Mesendoderm (in vitro differentiated cells): ENCODE results near the gene CDC14B.

Experiments
- DNase-seq: peaks from one replicate; pipeline ENCODE4 v3.0.0; 2013
- H2AK5ac ChIP-seq: 2 replicates; pipeline ENCODE4 v1.6.1; 2013; ENCODE audit warnings: low read length, inconsistent platforms
- H2BK120ac ChIP-seq: 2 replicates; pipeline ENCODE4 v1.6.1; 2013; ENCODE audit warnings: low read depth, mild to moderate bottlenecking, low read length, moderate library complexity, mixed read lengths
- H2BK15ac ChIP-seq: replicated peaks from 2 replicates; pipeline ENCODE4 v1.6.1; 2013; ENCODE audit warnings: low read depth, mild to moderate bottlenecking, moderate library complexity
- H2BK5ac ChIP-seq: 2 replicates; pipeline ENCODE4 v1.6.1; 2013; ENCODE audit warnings: low read length, inconsistent platforms
- H3K18ac ChIP-seq: 2 replicates; pipeline ENCODE4 v1.6.1; 2013; ENCODE audit warnings: mild to moderate bottlenecking, low read length, mixed read lengths
- H3K23ac ChIP-seq: one replicate; pipeline ENCODE4 v1.6.1; 2013; ENCODE audit warnings: low read length
- H3K27ac ChIP-seq: 2 replicates; pipeline ENCODE4 v1.5.1; 2013; ENCODE audit warnings: low read depth, mild to moderate bottlenecking, inconsistent platforms, low read length, moderate library complexity
- H3K27me3 ChIP-seq: 2 replicates; pipeline ENCODE4 v1.6.1; 2013; ENCODE audit warnings: low read length, control low read depth, mild to moderate bottlenecking, inconsistent platforms; ENCODE audit not compliant: insufficient read depth, poor library complexity
- H3K36me3 ChIP-seq: 2 replicates; pipeline ENCODE4 v1.6.1; 2013; ENCODE audit warnings: low read length, inconsistent platforms; ENCODE audit not compliant: control insufficient read depth, insufficient read depth
- H3K4ac ChIP-seq: one replicate; pipeline ENCODE4 v1.6.1; 2013; ENCODE audit warnings: low read depth, mild to moderate bottlenecking, low read length, moderate library complexity
- H3K4me1 ChIP-seq: 2 replicates; pipeline ENCODE4 v1.6.1; 2013; ENCODE audit warnings: low read depth, low read length, inconsistent platforms; ENCODE audit not compliant: control insufficient read depth
- H3K4me2 ChIP-seq: 2 replicates; pipeline ENCODE4 v1.6.1; 2013; ENCODE audit warnings: low read length
- H3K4me3 ChIP-seq: 2 replicates; pipeline ENCODE4 v1.5.1; 2013; ENCODE audit warnings: mild to moderate bottlenecking, low read length
- H3K56ac ChIP-seq: one replicate; pipeline ENCODE4 v1.6.1; 2013; ENCODE audit warnings: low read length
- H3K79me1 ChIP-seq: 2 replicates; pipeline ENCODE4 v1.6.1; 2013; ENCODE audit warnings: low read length, inconsistent platforms
- H3K79me2 ChIP-seq: 2 replicates; pipeline ENCODE4 v1.6.1; 2013; ENCODE audit warnings: mild to moderate bottlenecking, low read length; ENCODE audit not compliant: control insufficient read depth, insufficient read depth
- H3K9ac ChIP-seq: 2 replicates; pipeline ENCODE4 v1.6.1; 2013; ENCODE audit warnings: low read length, inconsistent platforms
- H4K5ac ChIP-seq: one replicate; pipeline ENCODE4 v1.6.1; 2013; ENCODE audit warnings: low read length
- H4K8ac ChIP-seq: one replicate; pipeline ENCODE4 v1.6.1; 2013; ENCODE audit warnings: low read depth, mild to moderate bottlenecking, control low read depth, low read length, moderate library complexity
- WGBS: extraction: QIAGEN DNeasy Blood & Tissue Kit; methylation state at CpG from one replicate; pipeline ENCODE4 v1.1.7; 2013; ENCODE audit warnings: low lambda C conversion rate, missing lambda C conversion rate; ENCODE audit not compliant: insufficient coverage; ENCODE audit errors: extremely low coverage; 5-methylcytosine and 5-hydroxymethylcytosine counted together

Gene CDC14B

GRCh38 chr9:96458226-96458625 lies 161.4 kb downstream of the CDC14B start:
- H3K79me1 ChIP-seq, result no peaks in the 10 kb centered on the region
- WGBS, result no CpG with 5 or more reads among the region's 8 CpGs
- H3K18ac ChIP-seq, result no peak overlapping the region

GRCh38 chr9:96457266-96457665 lies 162.4 kb downstream of the CDC14B start:
- H3K4me3 ChIP-seq, result no peak overlapping the region
- H2BK5ac ChIP-seq, result no peak overlapping the region
- WGBS, result no CpG with 5 or more reads among the region's 4 CpGs
- no peaks in the 10 kb centered on the region for H3K79me1 ChIP-seq
- H3K56ac ChIP-seq, result no peak overlapping the region
- H3K18ac ChIP-seq, result no peak overlapping the region
- H3K9ac ChIP-seq, result no peak overlapping the region
- H3K4me2 ChIP-seq, result no peak overlapping the region
- no peak overlapping the region for H3K4ac ChIP-seq
- no peaks in the 10 kb centered on the region for H3K4me1 ChIP-seq
- no peak overlapping the region for H2AK5ac ChIP-seq
- H3K36me3 ChIP-seq, result no peaks in the 10 kb centered on the region
- H4K5ac ChIP-seq, result no peak overlapping the region
- no peaks in the 10 kb centered on the region for H3K27me3 ChIP-seq
- H2BK120ac ChIP-seq, result no peak overlapping the region
- H4K8ac ChIP-seq, result no peak overlapping the region
- no peak overlapping the region for H3K23ac ChIP-seq
- H3K27ac ChIP-seq, result no peak overlapping the region
- peaks cover 10% of the 10 kb centered on the region for H3K79me2 ChIP-seq
- no peak overlapping the region for H2BK15ac ChIP-seq
- no peak for DNase-seq

More at GRCh38 chr9:96458226-96458625, 161.4 kb downstream of the CDC14B start:
- H4K8ac ChIP-seq, result no peak overlapping the region
- no peak overlapping the region for H2BK5ac ChIP-seq
- DNase-seq, result no peak
- H3K4me2 ChIP-seq, result no peak overlapping the region
- H3K79me2 ChIP-seq, result peaks cover 10% of the 10 kb centered on the region
- H2BK15ac ChIP-seq, result no peak overlapping the region
- no peak overlapping the region for H2AK5ac ChIP-seq
- H3K27ac ChIP-seq, result no peak overlapping the region
- no peaks in the 10 kb centered on the region for H3K4me1 ChIP-seq
- no peak overlapping the region for H3K56ac ChIP-seq
- H3K9ac ChIP-seq, result no peak overlapping the region
- no peak overlapping the region for H3K4ac ChIP-seq
- no peak overlapping the region for H3K23ac ChIP-seq
- H3K27me3 ChIP-seq, result no peaks in the 10 kb centered on the region
- no peaks in the 10 kb centered on the region for H3K36me3 ChIP-seq
- H2BK120ac ChIP-seq, result no peak overlapping the region
- no peak overlapping the region for H4K5ac ChIP-seq
- no peak overlapping the region for H3K4me3 ChIP-seq

GRCh38 chr9:96453625-96454024 lies 166.0 kb downstream of the CDC14B start:
- Histone ChIP-seq H3K36me3 (no peaks in the 10 kb centered on the region), H3K27me3 (no peaks in the 10 kb centered on the region), H3K4ac (no peak overlapping the region), H4K8ac (no peak overlapping the region), H3K9ac (no peak overlapping the region), H3K4me1 (no peaks in the 10 kb centered on the region), H3K18ac (no peak overlapping the region), H3K27ac (no peak overlapping the region), H3K4me3 (no peak overlapping the region), H3K4me2 (no peak overlapping the region), H2BK5ac (no peak overlapping the region), H3K79me2 (peaks cover 15% of the 10 kb centered on the region), H2BK15ac (no peak overlapping the region), H4K5ac (no peak overlapping the region), H3K23ac (no peak overlapping the region), H3K56ac (no peak overlapping the region), H2AK5ac (no peak overlapping the region), H2BK120ac (no peak overlapping the region), H3K79me1 (no peaks in the 10 kb centered on the region)
- DNase-seq, result peak; percentile 48
- WGBS, result no CpG with 5 or more reads among the region's 2 CpGs

GRCh38 chr9:96450613-96451528 lies 168.8 kb downstream of the CDC14B start:
- peak overlapping the region; percentile 65 for H3K18ac ChIP-seq
- no peak overlapping the region for H2BK15ac ChIP-seq
- peak overlapping the region; percentile 93 for H3K9ac ChIP-seq
- no peaks in the 10 kb centered on the region for H3K79me1 ChIP-seq
- H3K4me3 ChIP-seq, result peak overlapping the region; percentile 80
- H3K23ac ChIP-seq, result peak overlapping the region; percentile 66
- no peak overlapping the region for H2AK5ac ChIP-seq
- peaks cover 15% of the 10 kb centered on the region for H3K79me2 ChIP-seq
- no peak overlapping the region for H4K8ac ChIP-seq
- peak; percentile 37 for DNase-seq
- peak overlapping the region; percentile 68 for H3K27ac ChIP-seq
- peak overlapping the region; percentile 95 for H3K56ac ChIP-seq
- no peak overlapping the region for H4K5ac ChIP-seq
- H2BK120ac ChIP-seq, result no peak overlapping the region
- no CpG with 5 or more reads among the region's 63 CpGs for WGBS
- H3K4me2 ChIP-seq, result peak overlapping the region; percentile 92
- no peaks in the 10 kb centered on the region for H3K27me3 ChIP-seq
- H3K4me1 ChIP-seq, result no peaks in the 10 kb centered on the region
- no peaks in the 10 kb centered on the region for H3K36me3 ChIP-seq
- H3K4ac ChIP-seq, result peak overlapping the region; percentile 58
- H2BK5ac ChIP-seq, result no peak overlapping the region
